Gastroesophageal sphincter (tissue), 4 donors: ENCODE measurements around the gene GADD45GIP1. TPM values are rescaled to one million over a fixed set of nuclear protein-coding genes. Genes with fewer than 3 reads are reported as not detected.

Experiments
- small RNA-seq, 4 donors: library from RNA; depleted of rRNA; stranded (forward); fragments of <200 nt; gene quantifications; one replicate each; pipeline ENCODE3, GENCODE V24; 2016
- total RNA-seq, 4 donors: library from RNA; depleted of rRNA; stranded (reverse); fragments of >200 nt; gene quantifications; one replicate each; pipeline ENCODE4 v1.1.0, GENCODE V29; 2016

GADD45GIP1 gene
- total RNA-seq, 4 donors from 2014 or later, result 32.2 to 43.6 (median 36.9) TPM

Small RNAs within 50 kb of the gene (small RNA-seq; reads per million reads assigned to genes)
- gene MIR5695, result 0 to 0.37 (median 0.17) reads per million in 4 donors
- 0 to 0.99 (median 0.06) reads per million in 4 donors for gene MIR6515

Other genes starting within 250 kb of the GADD45GIP1 start
- gene TNPO2, start 233.3 kb downstream of the GADD45GIP1 start, total RNA-seq, result 10 to 100 TPM; 52.0 to 89.2 (median 76.1) TPM
- gene TRIR, start 222.5 kb downstream of the GADD45GIP1 start, total RNA-seq, result 100 to 1,000 TPM; 364 to 432 (median 398) TPM
- gene GET3, start 219.7 kb downstream of the GADD45GIP1 start, total RNA-seq, result 10 to 100 TPM; 47.3 to 58.2 (median 55.8) TPM
- not detected for gene BEST2, start 205.4 kb downstream of the GADD45GIP1 start, total RNA-seq
- 10 to 100 TPM; 13.5 to 24.1 (median 14.6) TPM for gene HOOK2, start 181.7 kb downstream of the GADD45GIP1 start, total RNA-seq
- 100 to 1,000 TPM in 3 of 4 donors, 10 to 100 TPM in 1; 99.3 to 614 (median 168) TPM for gene JUNB, start 165.7 kb downstream of the GADD45GIP1 start, total RNA-seq
- 100 to 1,000 TPM; 178 to 303 (median 227) TPM for gene PRDX2, start 155.4 kb downstream of the GADD45GIP1 start, total RNA-seq
- gene THSD8, start 155.2 kb downstream of the GADD45GIP1 start, total RNA-seq, result not detected
- 1 to 10 TPM; 2.0 to 9.4 (median 3.7) TPM for gene RNASEH2A, start 150.6 kb downstream of the GADD45GIP1 start, total RNA-seq
- 1 to 10 TPM in 1 of 4 donors, not detected in 3; 1.1 TPM for gene RTBDN, start 122.6 kb downstream of the GADD45GIP1 start, total RNA-seq
- 1 to 10 TPM in 1 of 4 donors, under 1 TPM in 1, not detected in 2; 0.15 to 1.5 TPM for gene MAST1, start 118.7 kb downstream of the GADD45GIP1 start, total RNA-seq
- 10 to 100 TPM; 22.3 to 37.1 (median 32.9) TPM for gene DNASE2, start 75.8 kb downstream of the GADD45GIP1 start, total RNA-seq
- not detected for gene KLF1, start 70.0 kb downstream of the GADD45GIP1 start, total RNA-seq
- gene GCDH, start 66.1 kb downstream of the GADD45GIP1 start, total RNA-seq, result 10 to 100 TPM; 46.7 to 87.6 (median 56.3) TPM
- under 1 TPM in 1 of 4 donors, not detected in 3; 0.62 TPM for gene SYCE2, start 37.9 kb downstream of the GADD45GIP1 start, total RNA-seq
- gene FARSA, start 23.5 kb downstream of the GADD45GIP1 start, total RNA-seq, result 10 to 100 TPM; 32.2 to 36.1 (median 33.2) TPM
- gene CALR, start 18.6 kb downstream of the GADD45GIP1 start, total RNA-seq, result 100 to 1,000 TPM; 218 to 410 (median 280) TPM
- 100 to 1,000 TPM; 133 to 219 (median 158) TPM for gene RAD23A, start 11.4 kb downstream of the GADD45GIP1 start, total RNA-seq
- under 1 TPM in 1 of 4 donors, not detected in 3; 0.35 TPM for gene DAND5, start 12.4 kb upstream of the GADD45GIP1 start, total RNA-seq
- 100 to 1,000 TPM in 1 of 4 donors, 10 to 100 TPM in 3; 44.7 to 145 (median 72.4) TPM for gene NFIX, start 38.3 kb upstream of the GADD45GIP1 start, total RNA-seq
- 10 to 100 TPM in 2 of 4 donors, 1 to 10 TPM in 2; 9.9 to 11.8 (median 10.8) TPM for gene LYL1, start 145.6 kb upstream of the GADD45GIP1 start, total RNA-seq
- 10 to 100 TPM; 25.7 to 30.0 (median 28.7) TPM for gene TRMT1, start 159.5 kb upstream of the GADD45GIP1 start, total RNA-seq
- 10 to 100 TPM; 23.8 to 55.2 (median 26.2) TPM for gene NACC1, start 161.0 kb upstream of the GADD45GIP1 start, total RNA-seq
- 10 to 100 TPM; 45.1 to 69.0 (median 53.0) TPM for gene STX10, start 193.2 kb upstream of the GADD45GIP1 start, total RNA-seq
- 10 to 100 TPM; 33.8 to 62.1 (median 48.0) TPM for gene IER2, start 193.2 kb upstream of the GADD45GIP1 start, total RNA-seq